GM23338 (cell line): ENCODE measurements around the gene RPL10A. TPM values are rescaled to one million over a fixed set of nuclear protein-coding genes. Genes with fewer than 3 reads are reported as not detected.

Experiments
- ATAC-seq: fragments of 200-7000 bp; cut with Tn5 transposase; 3 replicates; pipeline ENCODE4 v1.9.1; 2020
- DNase-seq: peaks from one replicate; pipeline ENCODE4 v3.0.0-alpha.2; 2015; ENCODE audit warnings: low spot score
- H2AFZ ChIP-seq: fragments of 200-600 bp; sonication (generic); 2 replicates; pipeline ENCODE4 v1.8.0; 2016; ENCODE audit warnings: antibody characterized with exemption, mild to moderate bottlenecking, moderate library complexity
- H3F3A ChIP-seq: fragments of 200-600 bp; sonication (generic); replicated peaks from 2 replicates; pipeline ENCODE4 v1.8.0; 2017; ENCODE audit warnings: antibody characterized with exemption, mixed run types, low read depth
- H3K27ac ChIP-seq: fragments of 200-600 bp; sonication (generic); 2 replicates; pipeline ENCODE4 v1.6.1; 2016; ENCODE audit warnings: low read depth
- H3K27me3 ChIP-seq: fragments of 200-600 bp; sonication (generic); 2 replicates; pipeline ENCODE4 v1.8.0; 2016; ENCODE audit warnings: mild to moderate bottlenecking, mixed run types, moderate library complexity; ENCODE audit not compliant: insufficient read depth
- H3K36me3 ChIP-seq: fragments of 200-600 bp; sonication (generic); 2 replicates; pipeline ENCODE4 v1.8.0; 2016; ENCODE audit warnings: mild to moderate bottlenecking; ENCODE audit not compliant: insufficient read depth
- H3K4me1 ChIP-seq: fragments of 200-600 bp; sonication (generic); 2 replicates; pipeline ENCODE4 v1.8.0; 2016; ENCODE audit warnings: mild to moderate bottlenecking, moderate library complexity; ENCODE audit not compliant: insufficient read depth
- H3K4me2 ChIP-seq: fragments of 200-600 bp; sonication (generic); 2 replicates; pipeline ENCODE4 v1.7.1; 2017; ENCODE audit warnings: mixed run types
- H3K4me3 ChIP-seq: fragments of 200-600 bp; sonication (generic); 2 replicates; pipeline ENCODE4 v1.6.1; 2016; ENCODE audit warnings: mixed run types
- H3K79me2 ChIP-seq: fragments of 200-600 bp; sonication (generic); replicated peaks from 2 replicates; pipeline ENCODE4 v1.8.0; 2017; ENCODE audit warnings: mild to moderate bottlenecking; ENCODE audit not compliant: insufficient read depth
- H3K9me2 ChIP-seq: fragments of 200-600 bp; sonication (generic); 2 replicates; pipeline ENCODE4 v1.8.0; 2017; ENCODE audit not compliant: insufficient read depth
- H4K20me1 ChIP-seq: fragments of 200-600 bp; sonication (generic); replicated peaks from 2 replicates; pipeline ENCODE4 v1.8.0; 2017; ENCODE audit warnings: mild to moderate bottlenecking; ENCODE audit not compliant: insufficient read depth
- H3K27ac Mint-ChIP-seq: 2 replicates; pipeline ENCODE4 v1.8.0; 2020; ENCODE audit warnings: inconsistent platforms, mild to moderate bottlenecking, moderate library complexity, mixed read lengths
- H3K27me3 Mint-ChIP-seq: 3 replicates; pipeline ENCODE4 v1.8.0; 2022; ENCODE audit warnings: low read depth, mild to moderate bottlenecking, moderate library complexity, mixed read lengths, inconsistent platforms; ENCODE audit not compliant: insufficient read depth, poor library complexity
- H3K36me3 Mint-ChIP-seq: 3 replicates; pipeline ENCODE4 v1.8.0; 2021; ENCODE audit warnings: low read depth, mild to moderate bottlenecking, inconsistent platforms, moderate library complexity, mixed read lengths
- H3K4me1 Mint-ChIP-seq: 3 replicates; pipeline ENCODE4 v1.8.0; 2020; ENCODE audit warnings: mild to moderate bottlenecking, inconsistent platforms, mixed read lengths
- H3K4me3 Mint-ChIP-seq: 3 replicates; pipeline ENCODE4 v1.8.0; 2021; ENCODE audit warnings: moderate library complexity, mild to moderate bottlenecking, inconsistent platforms, mixed read lengths
- H3K9me3 Mint-ChIP-seq: 3 replicates; pipeline ENCODE4 v1.8.0; 2020; ENCODE audit warnings: moderate library complexity, mild to moderate bottlenecking, inconsistent platforms, mixed read lengths
- CREB1 ChIP-seq: fragments of 250-450 bp; sonication (Bioruptor Pico); IDR thresholded peaks from 2 replicates; pipeline ENCODE4 v1.5.0; 2020; ENCODE audit warnings: low read depth, mild to moderate bottlenecking, moderate library complexity
- EZH2phosphoT487 ChIP-seq: fragments of 200-600 bp; sonication (generic); IDR thresholded peaks from one replicate; pipeline ENCODE4 v1.8.1; 2018; ENCODE audit warnings: antibody characterized with exemption; ENCODE audit not compliant: unreplicated experiment
- JUNB ChIP-seq: IDR thresholded peaks from one replicate; pipeline ENCODE4 v1.6.1; 2016; ENCODE audit warnings: antibody characterized with exemption; ENCODE audit not compliant: unreplicated experiment
- NANOG ChIP-seq: IDR thresholded peaks from 2 replicates; pipeline ENCODE4 v1.6.1; 2016; ENCODE audit warnings: antibody characterized with exemption, borderline replicate concordance
- ZNF114 ChIP-seq: fragments of 250-450 bp; sonication (Bioruptor Pico); IDR thresholded peaks from 2 replicates; pipeline ENCODE4 v1.5.0; 2020; ENCODE audit warnings: mild to moderate bottlenecking, moderate library complexity
- ZNF331 ChIP-seq: fragments of 250-450 bp; sonication (Bioruptor Pico); IDR thresholded peaks from 2 replicates; pipeline ENCODE4 v1.5.0; 2020; ENCODE audit warnings: low read depth, mild to moderate bottlenecking, moderate library complexity
- polyA plus RNA-seq: library from polyadenylated mRNA; unstranded; fragments of >200 nt; fragmentation: Nextera tagmentation; extraction: Ambion mirVana; gene quantifications from 2 replicates; pipeline ENCODE4 v1.2.1, GENCODE V29; 2016
- total RNA-seq: library from RNA; depleted of rRNA; stranded (reverse); fragments of >200 nt; shearing (Covaris generic); gene quantifications from 2 replicates; pipeline ENCODE4 v1.2.3, GENCODE V29; 2014
- TF ChIP-seq, protein P1 (sequence below): fragments of 250-450 bp; sonication (Bioruptor Pico); IDR thresholded peaks from 2 replicates; pipeline ENCODE4 v1.5.0; 2020; ENCODE audit warnings: mild to moderate bottlenecking, moderate library complexity
- TF ChIP-seq, protein P2 (sequence below): IDR thresholded peaks from 2 replicates; pipeline ENCODE4 v1.6.1; 2016; ENCODE audit warnings: antibody characterized with exemption
- TF ChIP-seq, protein P3 (sequence below), 2 experiments: fragments of 200-600 bp in 1 of 2; sonication (generic) in 1 of 2; conservative IDR thresholded peaks; 2 replicates each; pipeline versions ENCODE4 v1.5.1 to v1.6.1; 2016 to 2017; ENCODE audit warnings: antibody characterized with exemption in 2 of 2, low read depth in 2 of 2, mild to moderate bottlenecking in 2 of 2, moderate library complexity in 1 of 2

RPL10A gene
- total and polyA plus RNA-seq, 2 experiments from 2014 or later = 730 to 1,297 TPM

DNA sequence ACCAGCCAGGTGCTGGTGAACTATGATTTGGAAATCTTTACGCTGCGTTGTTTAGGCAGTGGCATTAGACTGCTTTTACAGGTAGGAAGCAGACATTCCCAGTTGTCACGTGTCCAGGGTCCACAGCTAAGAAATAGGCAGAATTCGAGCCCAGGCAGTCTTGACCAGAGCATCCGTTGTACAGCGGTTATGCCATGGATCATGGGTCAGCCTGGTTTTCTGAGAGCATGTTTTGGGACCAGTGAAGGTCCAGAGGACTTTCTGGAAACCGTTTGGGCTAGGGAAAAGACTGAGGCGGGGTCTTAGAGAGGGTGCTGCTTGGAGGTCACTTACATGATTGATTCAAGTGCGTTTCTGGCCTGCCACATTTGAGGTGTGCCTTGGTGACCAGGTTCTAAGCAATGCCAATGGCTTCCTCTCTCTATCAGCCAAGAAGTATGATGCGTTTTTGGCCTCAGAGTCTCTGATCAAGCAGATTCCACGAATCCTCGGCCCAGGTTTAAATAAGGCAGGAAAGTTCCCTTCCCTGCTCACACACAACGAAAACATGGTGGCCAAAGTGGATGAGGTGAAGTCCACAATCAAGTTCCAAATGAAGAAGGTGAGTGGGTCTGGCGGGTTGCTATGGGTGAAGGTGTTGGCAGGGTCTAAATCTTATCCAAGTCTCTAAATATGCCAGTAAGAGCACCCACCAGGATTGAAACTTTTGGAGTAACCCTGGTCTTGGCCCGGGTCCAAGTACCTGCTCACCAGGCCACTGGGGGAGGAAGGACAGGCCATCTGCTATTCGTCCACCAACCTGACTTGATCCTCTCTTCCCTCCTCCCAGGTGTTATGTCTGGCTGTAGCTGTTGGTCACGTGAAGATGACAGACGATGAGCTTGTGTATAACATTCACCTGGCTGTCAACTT, 1.8 kb downstream of the RPL10A start (continued):
- TF ChIP-seq, protein P1, sequence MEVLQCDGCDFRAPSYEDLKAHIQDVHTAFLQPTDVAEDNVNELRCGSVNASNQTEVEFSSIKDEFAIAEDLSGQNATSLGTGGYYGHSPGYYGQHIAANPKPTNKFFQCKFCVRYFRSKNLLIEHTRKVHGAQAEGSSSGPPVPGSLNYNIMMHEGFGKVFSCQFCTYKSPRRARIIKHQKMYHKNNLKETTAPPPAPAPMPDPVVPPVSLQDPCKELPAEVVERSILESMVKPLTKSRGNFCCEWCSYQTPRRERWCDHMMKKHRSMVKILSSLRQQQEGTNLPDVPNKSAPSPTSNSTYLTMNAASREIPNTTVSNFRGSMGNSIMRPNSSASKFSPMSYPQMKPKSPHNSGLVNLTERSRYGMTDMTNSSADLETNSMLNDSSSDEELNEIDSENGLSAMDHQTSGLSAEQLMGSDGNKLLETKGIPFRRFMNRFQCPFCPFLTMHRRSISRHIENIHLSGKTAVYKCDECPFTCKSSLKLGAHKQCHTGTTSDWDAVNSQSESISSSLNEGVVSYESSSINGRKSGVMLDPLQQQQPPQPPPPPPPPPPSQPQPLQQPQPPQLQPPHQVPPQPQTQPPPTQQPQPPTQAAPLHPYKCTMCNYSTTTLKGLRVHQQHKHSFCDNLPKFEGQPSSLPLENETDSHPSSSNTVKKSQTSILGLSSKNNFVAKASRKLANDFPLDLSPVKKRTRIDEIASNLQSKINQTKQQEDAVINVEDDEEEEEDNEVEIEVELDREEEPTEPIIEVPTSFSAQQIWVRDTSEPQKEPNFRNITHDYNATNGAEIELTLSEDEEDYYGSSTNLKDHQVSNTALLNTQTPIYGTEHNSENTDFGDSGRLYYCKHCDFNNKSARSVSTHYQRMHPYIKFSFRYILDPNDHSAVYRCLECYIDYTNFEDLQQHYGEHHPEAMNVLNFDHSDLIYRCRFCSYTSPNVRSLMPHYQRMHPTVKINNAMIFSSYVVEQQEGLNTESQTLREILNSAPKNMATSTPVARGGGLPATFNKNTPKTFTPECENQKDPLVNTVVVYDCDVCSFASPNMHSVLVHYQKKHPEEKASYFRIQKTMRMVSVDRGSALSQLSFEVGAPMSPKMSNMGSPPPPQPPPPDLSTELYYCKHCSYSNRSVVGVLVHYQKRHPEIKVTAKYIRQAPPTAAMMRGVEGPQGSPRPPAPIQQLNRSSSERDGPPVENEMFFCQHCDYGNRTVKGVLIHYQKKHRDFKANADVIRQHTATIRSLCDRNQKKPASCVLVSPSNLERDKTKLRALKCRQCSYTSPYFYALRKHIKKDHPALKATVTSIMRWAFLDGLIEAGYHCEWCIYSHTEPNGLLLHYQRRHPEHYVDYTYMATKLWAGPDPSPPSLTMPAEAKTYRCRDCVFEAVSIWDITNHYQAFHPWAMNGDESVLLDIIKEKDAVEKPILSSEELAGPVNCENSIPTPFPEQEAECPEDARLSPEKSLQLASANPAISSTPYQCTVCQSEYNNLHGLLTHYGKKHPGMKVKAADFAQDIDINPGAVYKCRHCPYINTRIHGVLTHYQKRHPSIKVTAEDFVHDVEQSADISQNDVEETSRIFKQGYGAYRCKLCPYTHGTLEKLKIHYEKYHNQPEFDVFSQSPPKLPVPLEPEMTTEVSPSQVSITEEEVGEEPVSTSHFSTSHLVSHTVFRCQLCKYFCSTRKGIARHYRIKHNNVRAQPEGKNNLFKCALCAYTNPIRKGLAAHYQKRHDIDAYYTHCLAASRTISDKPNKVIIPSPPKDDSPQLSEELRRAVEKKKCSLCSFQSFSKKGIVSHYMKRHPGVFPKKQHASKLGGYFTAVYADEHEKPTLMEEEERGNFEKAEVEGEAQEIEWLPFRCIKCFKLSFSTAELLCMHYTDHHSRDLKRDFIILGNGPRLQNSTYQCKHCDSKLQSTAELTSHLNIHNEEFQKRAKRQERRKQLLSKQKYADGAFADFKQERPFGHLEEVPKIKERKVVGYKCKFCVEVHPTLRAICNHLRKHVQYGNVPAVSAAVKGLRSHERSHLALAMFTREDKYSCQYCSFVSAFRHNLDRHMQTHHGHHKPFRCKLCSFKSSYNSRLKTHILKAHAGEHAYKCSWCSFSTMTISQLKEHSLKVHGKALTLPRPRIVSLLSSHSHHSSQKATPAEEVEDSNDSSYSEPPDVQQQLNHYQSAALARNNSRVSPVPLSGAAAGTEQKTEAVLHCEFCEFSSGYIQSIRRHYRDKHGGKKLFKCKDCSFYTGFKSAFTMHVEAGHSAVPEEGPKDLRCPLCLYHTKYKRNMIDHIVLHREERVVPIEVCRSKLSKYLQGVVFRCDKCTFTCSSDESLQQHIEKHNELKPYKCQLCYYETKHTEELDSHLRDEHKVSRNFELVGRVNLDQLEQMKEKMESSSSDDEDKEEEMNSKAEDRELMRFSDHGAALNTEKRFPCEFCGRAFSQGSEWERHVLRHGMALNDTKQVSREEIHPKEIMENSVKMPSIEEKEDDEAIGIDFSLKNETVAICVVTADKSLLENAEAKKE = no peak
- no peak for TF ChIP-seq ZNF114 (CRISPR knock-in tag)
- no peak for TF ChIP-seq NANOG

DNA sequence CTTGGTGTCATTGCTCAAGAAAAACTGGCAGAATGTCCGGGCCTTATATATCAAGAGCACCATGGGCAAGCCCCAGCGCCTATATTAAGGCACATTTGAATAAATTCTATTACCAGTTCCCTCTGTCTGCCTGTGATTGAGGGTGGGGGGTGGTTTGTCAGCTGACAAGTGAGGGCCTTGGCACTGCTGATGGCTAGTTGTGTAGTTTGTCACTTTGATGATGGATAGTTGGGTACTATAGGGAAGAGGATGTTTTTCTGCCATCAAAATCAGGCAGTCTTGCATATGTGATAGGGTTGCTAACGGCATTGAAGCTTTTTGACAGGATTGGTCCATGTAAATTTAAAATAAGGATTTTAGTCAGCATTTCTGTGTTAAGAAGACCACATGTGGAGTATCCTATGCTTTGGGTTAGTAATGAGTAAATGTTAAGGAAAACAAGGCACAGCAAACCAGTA, 2.5 kb downstream of the RPL10A start:
- peaks cover 45% of the 10 kb centered on the region for H3K4me1 Mint-ChIP-seq
- DNase-seq = no peak
- H3K27me3 Mint-ChIP-seq = peaks cover 68% of the 10 kb centered on the region
- peaks cover 33% of the 10 kb centered on the region for H3K79me2 ChIP-seq
- H3K4me3 Mint-ChIP-seq = peak overlapping the region; percentile 93
- peak overlapping the region; percentile 89 for H3K27ac Mint-ChIP-seq
- H3K9me3 Mint-ChIP-seq = peaks cover 8% of the 10 kb centered on the region; the same call in 2 of the 3 replicates
- peaks cover 5% of the 10 kb centered on the region; the same call in 1 of the 2 replicates for H3K27me3 ChIP-seq
- peaks cover 40% of the 10 kb centered on the region for H4K20me1 ChIP-seq
- H2AFZ ChIP-seq = no peak overlapping the region
- ATAC-seq = no peak
- H3K9me2 ChIP-seq = no peaks in the 10 kb centered on the region
- peaks cover 83% of the 10 kb centered on the region for H3K36me3 Mint-ChIP-seq
- peak overlapping the region; percentile 100 for H3K4me2 ChIP-seq
- peaks cover 38% of the 10 kb centered on the region for H3K36me3 ChIP-seq
- H3F3A ChIP-seq = peaks cover 65% of the 10 kb centered on the region
- H3K4me1 ChIP-seq = peaks cover 25% of the 10 kb centered on the region
- H3K27ac ChIP-seq = peak overlapping the region; percentile 98
- H3K4me3 ChIP-seq = peak overlapping the region; percentile 100
- TF ChIP-seq ZNF114 (CRISPR knock-in tag) = no peak
- TF ChIP-seq NANOG = no peak
- TF ChIP-seq, protein P2, sequence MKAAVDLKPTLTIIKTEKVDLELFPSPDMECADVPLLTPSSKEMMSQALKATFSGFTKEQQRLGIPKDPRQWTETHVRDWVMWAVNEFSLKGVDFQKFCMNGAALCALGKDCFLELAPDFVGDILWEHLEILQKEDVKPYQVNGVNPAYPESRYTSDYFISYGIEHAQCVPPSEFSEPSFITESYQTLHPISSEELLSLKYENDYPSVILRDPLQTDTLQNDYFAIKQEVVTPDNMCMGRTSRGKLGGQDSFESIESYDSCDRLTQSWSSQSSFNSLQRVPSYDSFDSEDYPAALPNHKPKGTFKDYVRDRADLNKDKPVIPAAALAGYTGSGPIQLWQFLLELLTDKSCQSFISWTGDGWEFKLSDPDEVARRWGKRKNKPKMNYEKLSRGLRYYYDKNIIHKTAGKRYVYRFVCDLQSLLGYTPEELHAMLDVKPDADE = no peak
- TF ChIP-seq JUNB = no peak
- TF ChIP-seq CREB1 (CRISPR knock-in tag) = no peak
- no peak for TF ChIP-seq ZNF331 (CRISPR knock-in tag)
- TF ChIP-seq, protein P3, sequence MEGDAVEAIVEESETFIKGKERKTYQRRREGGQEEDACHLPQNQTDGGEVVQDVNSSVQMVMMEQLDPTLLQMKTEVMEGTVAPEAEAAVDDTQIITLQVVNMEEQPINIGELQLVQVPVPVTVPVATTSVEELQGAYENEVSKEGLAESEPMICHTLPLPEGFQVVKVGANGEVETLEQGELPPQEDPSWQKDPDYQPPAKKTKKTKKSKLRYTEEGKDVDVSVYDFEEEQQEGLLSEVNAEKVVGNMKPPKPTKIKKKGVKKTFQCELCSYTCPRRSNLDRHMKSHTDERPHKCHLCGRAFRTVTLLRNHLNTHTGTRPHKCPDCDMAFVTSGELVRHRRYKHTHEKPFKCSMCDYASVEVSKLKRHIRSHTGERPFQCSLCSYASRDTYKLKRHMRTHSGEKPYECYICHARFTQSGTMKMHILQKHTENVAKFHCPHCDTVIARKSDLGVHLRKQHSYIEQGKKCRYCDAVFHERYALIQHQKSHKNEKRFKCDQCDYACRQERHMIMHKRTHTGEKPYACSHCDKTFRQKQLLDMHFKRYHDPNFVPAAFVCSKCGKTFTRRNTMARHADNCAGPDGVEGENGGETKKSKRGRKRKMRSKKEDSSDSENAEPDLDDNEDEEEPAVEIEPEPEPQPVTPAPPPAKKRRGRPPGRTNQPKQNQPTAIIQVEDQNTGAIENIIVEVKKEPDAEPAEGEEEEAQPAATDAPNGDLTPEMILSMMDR (conservative IDR thresholded peaks at IDR 0.05; ENCODE audit: low read depth in 2 of 2) = no peak
- no peak for TF ChIP-seq EZH2phosphoT487
